HepG2 (cell line): ENCODE data around the gene MACROH2A1. TPM values are rescaled to one million over a fixed set of nuclear protein-coding genes. Genes with fewer than 3 reads are reported as not detected.

Experiments
- GZF1 ChIP-seq: sonication (generic); formaldehyde crosslinking; IDR thresholded peaks from 2 replicates; pipeline ENCODE4 v1.5.1; 2020; ENCODE audit warnings: mild to moderate bottlenecking, missing genetic modification reagents
- PRMT3 ChIP-seq: sonication (generic); formaldehyde crosslinking; IDR thresholded peaks from 2 replicates; pipeline ENCODE4 v1.8.1; 2022; ENCODE audit warnings: low read depth, mild to moderate bottlenecking, moderate library complexity, missing genetic modification reagents, borderline replicate concordance
- TOE1 ChIP-seq: sonication (generic); formaldehyde crosslinking; IDR thresholded peaks from 2 replicates; pipeline ENCODE4 v1.4.0; 2020; ENCODE audit warnings: mild to moderate bottlenecking, missing genetic modification reagents
- XRCC5 ChIP-seq: fragments of 200-400 bp; formaldehyde crosslinking; optimal IDR thresholded peaks from 2 replicates; pipeline ENCODE3; 2017; ENCODE audit warnings: mild to moderate bottlenecking, low read length
- ZNF274 ChIP-seq: sonication (generic); formaldehyde crosslinking; IDR thresholded peaks from 2 replicates; pipeline ENCODE4 v1.5.1; 2020; ENCODE audit warnings: mild to moderate bottlenecking, missing genetic modification reagents
- ZNF331 ChIP-seq: sonication (generic); formaldehyde crosslinking; IDR thresholded peaks from 2 replicates; pipeline ENCODE4 v1.4.0; 2020; ENCODE audit warnings: missing genetic modification reagents
- ZNF34 ChIP-seq: sonication (generic); formaldehyde crosslinking; IDR thresholded peaks from 2 replicates; pipeline ENCODE4 v1.4.0; 2020; ENCODE audit warnings: mild to moderate bottlenecking, missing genetic modification reagents, borderline replicate concordance
- ZNF407 ChIP-seq: sonication (generic); formaldehyde crosslinking; IDR thresholded peaks from one replicate; pipeline ENCODE4 v1.5.1; 2020; ENCODE audit warnings: mild to moderate bottlenecking, missing genetic modification reagents; ENCODE audit errors: not compliant biosample characterization
- ZNF564 ChIP-seq: sonication (generic); formaldehyde crosslinking; IDR thresholded peaks from 2 replicates; pipeline ENCODE4 v1.8.1; 2023; ENCODE audit warnings: mild to moderate bottlenecking, missing genetic modification reagents
- ZSCAN9 ChIP-seq: IDR thresholded peaks from 2 replicates; pipeline ENCODE4 v1.6.1; 2016; ENCODE audit warnings: borderline replicate concordance
- polyA plus RNA-seq, 8 experiments: library from polyadenylated mRNA; depleted of rRNA in 3 of 8; stranded (reverse) in 7 of 8; unstranded in 1 of 8; fragments of >200 nt; fragmentation: Illumina TruSeq in 4 of 8; extraction: Trizol in 4 of 8; gene quantifications; 2 replicates each; pipeline versions ENCODE4 v1.2.1 to v1.2.3, GENCODE V29; 2011 to 2016; ENCODE audit warnings: low read depth in 4 of 8, missing spikeins in 1 of 8, mixed read lengths in 1 of 8; ENCODE audit not compliant: insufficient read depth in 1 of 8
- total RNA-seq, 5 experiments: library from RNA; depleted of rRNA; stranded (reverse); fragments of >200 nt; fragmentation: Illumina TruSeq; extraction: Trizol; gene quantifications; 2 replicates each; pipeline ENCODE4 v1.2.3, GENCODE V29; 2016; ENCODE audit warnings: low read depth in 1 of 5
- TF ChIP-seq, protein P1 (sequence below): sonication (generic); formaldehyde crosslinking; IDR thresholded peaks from 2 replicates; pipeline ENCODE4 v1.8.0; 2022; ENCODE audit warnings: low read depth, missing genetic modification reagents
- TF ChIP-seq, protein P2 (sequence below): sonication (generic); formaldehyde crosslinking; IDR thresholded peaks from 2 replicates; pipeline ENCODE4 v1.4.0; 2020; ENCODE audit warnings: missing genetic modification reagents, borderline replicate concordance
- TF ChIP-seq, protein P3 (sequence below): sonication (generic); formaldehyde crosslinking; IDR thresholded peaks from 2 replicates; pipeline ENCODE4 v1.5.0; 2020; ENCODE audit warnings: missing genetic modification reagents, mild to moderate bottlenecking, borderline replicate concordance
- TF ChIP-seq, protein P4 (sequence below): sonication (generic); formaldehyde crosslinking; IDR thresholded peaks from 2 replicates; pipeline ENCODE4 v1.5.1; 2020; ENCODE audit warnings: mild to moderate bottlenecking, missing genetic modification reagents, moderate library complexity

The MACROH2A1 gene
- total and polyA plus RNA-seq, 2 of the 13 experiments (the other 11 are each of a cell fraction or from before 2014, with no cell fraction given): 69.1 to 158 TPM

- TF ChIP-seq ZNF407 (CRISPR knock-in tag): no peak
- no peak for TF ChIP-seq TOE1
- peak; percentile 79 for TF ChIP-seq ZNF564 (CRISPR knock-in tag)
- peak; percentile 36 for TF ChIP-seq XRCC5
- no peak for TF ChIP-seq ZNF34
- TF ChIP-seq ZNF331 (CRISPR knock-in tag): peak; percentile 68; the same call in 1 of the 2 replicates
- 0 out of 2 replicates have a peak, but pooled peaks have one; percentile 30 for TF ChIP-seq PRMT3 (CRISPR knock-in tag)
- no peak for TF ChIP-seq GZF1 (CRISPR knock-in tag)
- TF ChIP-seq, protein P1, sequence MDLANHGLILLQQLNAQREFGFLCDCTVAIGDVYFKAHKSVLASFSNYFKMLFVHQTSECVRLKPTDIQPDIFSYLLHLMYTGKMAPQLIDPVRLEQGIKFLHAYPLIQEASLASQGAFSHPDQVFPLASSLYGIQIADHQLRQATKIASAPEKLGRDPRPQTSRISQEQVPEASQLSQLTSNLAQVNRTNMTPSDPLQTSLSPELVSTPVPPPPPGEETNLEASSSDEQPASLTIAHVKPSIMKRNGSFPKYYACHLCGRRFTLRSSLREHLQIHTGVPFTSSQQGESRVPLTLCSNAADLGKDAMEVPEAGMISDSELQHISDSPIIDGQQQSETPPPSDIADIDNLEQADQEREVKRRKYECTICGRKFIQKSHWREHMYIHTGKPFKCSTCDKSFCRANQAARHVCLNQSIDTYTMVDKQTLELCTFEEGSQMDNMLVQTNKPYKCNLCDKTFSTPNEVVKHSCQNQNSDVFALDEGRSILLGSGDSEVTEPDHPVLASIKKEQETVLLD: peak; percentile 98
- TF ChIP-seq, protein P2, sequence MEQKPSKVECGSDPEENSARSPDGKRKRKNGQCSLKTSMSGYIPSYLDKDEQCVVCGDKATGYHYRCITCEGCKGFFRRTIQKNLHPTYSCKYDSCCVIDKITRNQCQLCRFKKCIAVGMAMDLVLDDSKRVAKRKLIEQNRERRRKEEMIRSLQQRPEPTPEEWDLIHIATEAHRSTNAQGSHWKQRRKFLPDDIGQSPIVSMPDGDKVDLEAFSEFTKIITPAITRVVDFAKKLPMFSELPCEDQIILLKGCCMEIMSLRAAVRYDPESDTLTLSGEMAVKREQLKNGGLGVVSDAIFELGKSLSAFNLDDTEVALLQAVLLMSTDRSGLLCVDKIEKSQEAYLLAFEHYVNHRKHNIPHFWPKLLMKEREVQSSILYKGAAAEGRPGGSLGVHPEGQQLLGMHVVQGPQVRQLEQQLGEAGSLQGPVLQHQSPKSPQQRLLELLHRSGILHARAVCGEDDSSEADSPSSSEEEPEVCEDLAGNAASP: 0 out of 2 replicates have a peak, but pooled peaks have one; percentile 20
- TF ChIP-seq ZSCAN9 (CRISPR knock-in tag): 0 out of 2 replicates have a peak, but pooled peaks have one; percentile 57
- TF ChIP-seq, protein P3, sequence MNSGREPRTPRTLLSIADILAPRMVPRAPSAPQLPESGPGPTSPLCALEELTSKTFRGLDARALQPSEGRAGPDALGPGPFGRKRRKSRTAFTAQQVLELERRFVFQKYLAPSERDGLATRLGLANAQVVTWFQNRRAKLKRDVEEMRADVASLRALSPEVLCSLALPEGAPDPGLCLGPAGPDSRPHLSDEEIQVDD (CRISPR knock-in tag): 0 out of 2 replicates have a peak, but pooled peaks have one; percentile 38
- TF ChIP-seq ZNF274 (CRISPR knock-in tag): peak; percentile 62
- TF ChIP-seq, protein P4, sequence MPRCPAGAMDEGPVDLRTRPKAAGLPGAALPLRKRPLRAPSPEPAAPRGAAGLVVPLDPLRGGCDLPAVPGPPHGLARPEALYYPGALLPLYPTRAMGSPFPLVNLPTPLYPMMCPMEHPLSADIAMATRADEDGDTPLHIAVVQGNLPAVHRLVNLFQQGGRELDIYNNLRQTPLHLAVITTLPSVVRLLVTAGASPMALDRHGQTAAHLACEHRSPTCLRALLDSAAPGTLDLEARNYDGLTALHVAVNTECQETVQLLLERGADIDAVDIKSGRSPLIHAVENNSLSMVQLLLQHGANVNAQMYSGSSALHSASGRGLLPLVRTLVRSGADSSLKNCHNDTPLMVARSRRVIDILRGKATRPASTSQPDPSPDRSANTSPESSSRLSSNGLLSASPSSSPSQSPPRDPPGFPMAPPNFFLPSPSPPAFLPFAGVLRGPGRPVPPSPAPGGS: peak; percentile 80
These were observed at the start of gene MACROH2A1 (continued) for GRCh38 chr5:135398855-135399793.
